Mesothelial cell of epicardium (in vitro differentiated cells): ENCODE results near the gene ANKRD11. TPM values are rescaled to one million over a fixed set of nuclear protein-coding genes. Genes with fewer than 3 reads are reported as not detected.

ENCODE experiments used
- DNase-seq, 2 experiments: peaks; one replicate each; pipeline ENCODE4 v3.0.0; 2021; ENCODE audit warnings: low spot score in 2 of 2; ENCODE audit not compliant: unreplicated experiment in 2 of 2
- H3K27ac Mint-ChIP-seq: 2 replicates; pipeline ENCODE4 v1.8.0; 2021; ENCODE audit warnings: mixed read lengths
- H3K27me3 Mint-ChIP-seq: 2 replicates; pipeline ENCODE4 v1.8.0; 2021; ENCODE audit warnings: low read depth, mixed read lengths
- H3K36me3 Mint-ChIP-seq: 2 replicates; pipeline ENCODE4 v1.8.0; 2021; ENCODE audit warnings: mixed read lengths
- H3K4me1 Mint-ChIP-seq: 2 replicates; pipeline ENCODE4 v1.8.0; 2021; ENCODE audit warnings: mixed read lengths
- H3K4me3 Mint-ChIP-seq: 2 replicates; pipeline ENCODE4 v1.8.0; 2021; ENCODE audit warnings: mild to moderate bottlenecking, moderate library complexity, mixed read lengths
- H3K9me3 Mint-ChIP-seq: 2 replicates; pipeline ENCODE4 v1.8.0; 2021; ENCODE audit warnings: mixed read lengths
- CTCF ChIP-seq: fragments of 200-600 bp; sonication (generic); IDR thresholded peaks from one replicate; pipeline ENCODE4 v1.5.0; 2021; ENCODE audit warnings: antibody characterized with exemption; ENCODE audit not compliant: unreplicated experiment
- total RNA-seq: library from RNA; stranded (reverse); gene quantifications from 3 replicates; pipeline ENCODE4 v1.2.1, GENCODE V29; 2021

The ANKRD11 gene
- total RNA-seq, 1 donor from 2014 or later, result 247 TPM

- Mint-ChIP-seq H3K9me3 (no peaks in the 10 kb centered on the region), H3K4me3 (no peak overlapping the region), H3K4me1 (peaks cover 22% of the 10 kb centered on the region), H3K27ac (no peak overlapping the region), H3K27me3 (no peaks in the 10 kb centered on the region), H3K36me3 (no peaks in the 10 kb centered on the region)
- TF ChIP-seq CTCF, result no peak
- DNase-seq, result no peak
Measured at GRCh38 chr16:89337965-89338364, 152.4 kb downstream of the ANKRD11 start.

DNA sequence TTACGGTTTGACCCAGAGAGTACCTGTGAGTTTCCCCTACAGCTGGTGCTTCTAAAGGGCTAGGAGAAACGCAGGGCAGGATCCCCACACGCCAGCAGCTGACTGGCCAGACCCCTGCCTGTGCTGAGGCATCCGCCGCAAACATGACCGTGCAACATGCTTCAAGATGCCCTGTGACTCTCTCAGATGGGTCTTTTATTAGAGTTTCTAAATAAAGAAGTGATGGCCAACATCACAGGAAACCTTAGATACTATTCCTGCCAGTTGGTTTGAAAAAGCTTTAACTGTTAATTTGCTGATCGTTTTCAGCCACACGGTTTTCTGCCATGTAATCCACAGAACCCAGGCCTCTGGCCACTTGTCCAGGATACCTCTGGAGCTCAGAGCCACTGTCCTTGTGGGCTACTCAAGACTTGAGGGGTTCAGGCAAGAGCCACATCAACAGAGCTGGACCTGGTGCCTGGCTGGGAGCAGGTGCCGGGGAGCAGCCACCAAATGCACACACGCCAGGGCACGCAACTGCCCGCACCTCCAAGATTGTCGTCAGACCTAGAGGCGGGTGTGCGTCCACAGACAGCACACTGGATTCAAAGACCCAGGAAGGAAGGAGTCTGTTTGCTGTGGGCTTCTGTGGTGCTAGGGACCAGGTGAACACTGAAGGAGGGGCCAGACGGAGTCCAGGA lies 154.4 kb downstream of the ANKRD11 start:
- no peak for DNase-seq
- TF ChIP-seq CTCF, result no peak
- Mint-ChIP-seq H3K27me3 (no peaks in the 10 kb centered on the region), H3K36me3 (no peaks in the 10 kb centered on the region), H3K9me3 (no peaks in the 10 kb centered on the region), H3K27ac (peak overlapping the region; percentile 21), H3K4me3 (no peak overlapping the region), H3K4me1 (peaks cover 31% of the 10 kb centered on the region)

- peak overlapping the region; percentile 82 for H3K27ac Mint-ChIP-seq
- H3K36me3 Mint-ChIP-seq, result no peaks in the 10 kb centered on the region
- TF ChIP-seq CTCF, result no peak
- no peaks in the 10 kb centered on the region for H3K27me3 Mint-ChIP-seq
- no peaks in the 10 kb centered on the region for H3K9me3 Mint-ChIP-seq
- H3K4me3 Mint-ChIP-seq, result no peak overlapping the region
- DNase-seq, result no peak
- H3K4me1 Mint-ChIP-seq, result peaks cover 32% of the 10 kb centered on the region
Measured at GRCh38 chr16:89334988-89335802, 155.2 kb downstream of the ANKRD11 start.

GRCh38 chr16:89334461-89334860 lies 155.9 kb downstream of the ANKRD11 start:
- Mint-ChIP-seq H3K4me3 (no peak overlapping the region), H3K27ac (peak overlapping the region; percentile 82), H3K27me3 (no peaks in the 10 kb centered on the region), H3K4me1 (peaks cover 35% of the 10 kb centered on the region), H3K9me3 (no peaks in the 10 kb centered on the region), H3K36me3 (no peaks in the 10 kb centered on the region)
- DNase-seq, result no peak
- TF ChIP-seq CTCF, result no peak

DNA sequence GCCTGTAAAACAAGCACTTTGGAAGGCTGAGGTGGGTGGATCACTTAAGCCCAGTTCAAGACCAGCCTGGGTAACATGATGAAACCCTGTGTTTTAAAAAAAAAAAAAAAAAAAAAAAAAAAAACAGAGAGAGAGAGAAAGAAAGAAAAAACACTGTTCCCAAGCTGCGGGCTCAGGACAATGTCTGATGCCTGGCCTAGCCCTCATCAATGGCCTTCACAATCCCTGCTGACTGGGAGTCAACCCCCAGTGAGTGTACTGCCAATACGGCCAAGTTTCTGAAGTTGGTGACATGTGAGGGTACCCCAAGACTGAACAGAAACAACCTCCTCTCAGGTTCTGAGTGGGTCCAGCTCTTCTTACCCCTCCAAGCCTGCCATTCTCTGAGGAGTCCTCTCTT lies 156.3 kb downstream of the ANKRD11 start:
- peaks cover 33% of the 10 kb centered on the region for H3K4me1 Mint-ChIP-seq
- no peaks in the 10 kb centered on the region for H3K9me3 Mint-ChIP-seq
- H3K27me3 Mint-ChIP-seq, result no peaks in the 10 kb centered on the region
- no peak for DNase-seq
- no peak for TF ChIP-seq CTCF
- H3K4me3 Mint-ChIP-seq, result no peak overlapping the region
- peak overlapping the region; percentile 82 for H3K27ac Mint-ChIP-seq
- H3K36me3 Mint-ChIP-seq, result no peaks in the 10 kb centered on the region
